K562 (cell line): Measurements from ENCODE around the gene DNAJB12. TPM values are rescaled to one million over a fixed set of nuclear protein-coding genes. Genes with fewer than 3 reads are reported as not detected.

ENCODE experiments used
- ATAC-seq: fragments of 200-7000 bp; cut with Tn5 transposase; 3 replicates; pipeline ENCODE4 v1.9.1; 2020; ENCODE audit warnings: moderate library complexity
- BruUV-seq: library from RNA; stranded (reverse); fragments of 400-500 nt; replicated peaks from 2 replicates; lab custom pipeline; 2021; lab: Mats Ljungman, UMichigan
- CTCF ChIA-PET: fragments of 300-600 bp; formaldehyde crosslinking; extraction: SDS; loops from one replicate; lab custom pipeline; 2021; ENCODE audit warnings: low intra/inter-chr PET ratio; lab: Yijun Ruan, JAX
- POLR2A ChIA-PET: fragments of 300-600, 350-650 bp; sonication (Branson Sonifier 250); formaldehyde crosslinking; extraction: SDS; loops from one replicate; lab custom pipeline; 2021; ENCODE audit warnings: antibody characterized with exemption, inconsistent platforms; lab: Yijun Ruan, JAX
- DNase-seq, 4 experiments: peaks; one replicate each; pipeline versions ENCODE4 v3.0.0 to v3.0.0-alpha.2; 2011 to 2018; ENCODE audit warnings: low spot score in 3 of 4, mixed read lengths in 3 of 4; ENCODE audit errors: extremely low read depth in 1 of 4
- FAIRE-seq: peaks from 2 replicates; lab custom pipeline; 2011; peaks lifted over from hg19 to GRCh38; lab: Jason Lieb, UNC
- H2AFZ ChIP-seq: 2 replicates; pipeline ENCODE4 v1.6.0; 2011; ENCODE audit warnings: low read depth, low read length, control low read depth, inconsistent platforms
- H3K27ac ChIP-seq: fragments of 200-600 bp; 3 replicates; pipeline ENCODE4 v1.8.0; 2011; ENCODE audit warnings: low read depth, mild to moderate bottlenecking, control low read depth, inconsistent platforms, low read length, moderate library complexity, mixed read lengths; ENCODE audit errors: extremely low read depth
- H3K27me3 ChIP-seq, 2 experiments: fragments of 300-600 bp in 1 of 2; 2 replicates in 1 of 2; 3 replicates in 1 of 2; pipeline versions ENCODE4 v1.6.0 to v1.8.0; 2011; ENCODE audit warnings: inconsistent platforms in 2 of 2, low read length in 2 of 2, mild to moderate bottlenecking in 1 of 2, mixed read lengths in 1 of 2, moderate library complexity in 1 of 2; ENCODE audit not compliant: control insufficient read depth in 2 of 2, insufficient read depth in 2 of 2
- H3K36me3 ChIP-seq: fragments of 300-600 bp; 3 replicates; pipeline ENCODE4 v1.8.0; 2011; ENCODE audit warnings: mild to moderate bottlenecking, low read length, inconsistent platforms; ENCODE audit not compliant: control insufficient read depth, insufficient read depth
- H3K4me1 ChIP-seq, 2 experiments: fragments of 200-600 bp in 1 of 2; replicated peaks in 1 of 2; 2 replicates in 1 of 2; 3 replicates in 1 of 2; pipeline versions ENCODE4 v1.5.1 to v1.8.0; 2011; ENCODE audit warnings: inconsistent platforms in 2 of 2, low read length in 2 of 2, mild to moderate bottlenecking in 1 of 2, mixed read lengths in 1 of 2, moderate library complexity in 1 of 2; ENCODE audit not compliant: control insufficient read depth in 2 of 2, insufficient read depth in 2 of 2
- H3K4me2 ChIP-seq: 2 replicates; pipeline ENCODE4 v1.6.1; 2011; ENCODE audit warnings: low read length, control low read depth, inconsistent platforms, mixed read lengths; ENCODE audit not compliant: insufficient read depth
- H3K4me3 ChIP-seq: fragments of 200-600 bp; sonication (generic), shearing (Covaris generic); 2 replicates; pipeline ENCODE4 v1.5.1; 2016; ENCODE audit warnings: control low read depth, inconsistent platforms
- H3K79me2 ChIP-seq: fragments of 200-600 bp; 3 replicates; pipeline ENCODE4 v1.8.0; 2011; ENCODE audit warnings: low read length, inconsistent platforms; ENCODE audit not compliant: control insufficient read depth, insufficient read depth
- H3K9ac ChIP-seq, 2 experiments: 2 replicates each; pipeline versions ENCODE4 v1.6.0 to v1.6.1; 2011; ENCODE audit warnings: low read depth in 2 of 2, low read length in 2 of 2, control low read depth in 1 of 2, inconsistent platforms in 1 of 2, mild to moderate bottlenecking in 1 of 2, mixed read lengths in 1 of 2; ENCODE audit not compliant: insufficient read depth in 1 of 2
- H3K9me1 ChIP-seq: one replicate; pipeline ENCODE4 v1.6.0; 2011; ENCODE audit warnings: inconsistent platforms, mild to moderate bottlenecking, low read length, moderate library complexity; ENCODE audit not compliant: control insufficient read depth, insufficient read depth
- H3K9me3 ChIP-seq: replicated peaks from 2 replicates; pipeline ENCODE4 v1.5.1; 2011; ENCODE audit warnings: low read depth, low read length, inconsistent platforms; ENCODE audit not compliant: control insufficient read depth, insufficient read depth
- H4K20me1 ChIP-seq: replicated peaks from 2 replicates; pipeline ENCODE4 v1.6.1; 2011; ENCODE audit warnings: low read length, inconsistent platforms, mixed read lengths; ENCODE audit not compliant: control insufficient read depth, insufficient read depth
- CREM ChIP-seq: IDR thresholded peaks from 2 replicates; pipeline ENCODE4 v1.6.1; 2014; ENCODE audit warnings: antibody characterized with exemption, low read depth
- GATAD2A ChIP-seq: fragments of 450-650 bp; IDR thresholded peaks from 2 replicates; pipeline ENCODE4 v1.6.1; 2017
- HCFC1 ChIP-seq: IDR thresholded peaks from 2 replicates; pipeline ENCODE4 v1.6.1; 2012; ENCODE audit warnings: low read depth, low read length, improper control_type of control experiment
- KDM4B ChIP-seq, 2 experiments: fragments of 450-650 bp in 1 of 2; sonication (generic) in 1 of 2; IDR thresholded peaks; 2 replicates each; pipeline ENCODE4 v1.6.1; 2016 to 2017; ENCODE audit warnings: borderline replicate concordance in 2 of 2, antibody characterized with exemption in 1 of 2, low read depth in 1 of 2, mild to moderate bottlenecking in 1 of 2
- MAFF ChIP-seq: IDR thresholded peaks from 2 replicates; pipeline ENCODE4 v1.6.1; 2012; ENCODE audit warnings: low read length, improper control_type of control experiment
- RAD21 ChIP-seq, 2 experiments: fragments of 250-450 bp in 1 of 2; fragments of 450-650 bp in 1 of 2; sonication (Bioruptor Pico) in 1 of 2; formaldehyde crosslinking in 1 of 2; IDR thresholded peaks in 1 of 2; conservative IDR thresholded peaks in 1 of 2; 2 replicates each; pipeline versions ENCODE4 v1.4.0 to v1.8.0; 2020 to 2022; ENCODE audit warnings: mild to moderate bottlenecking in 2 of 2, moderate library complexity in 1 of 2
- SIRT6 ChIP-seq: IDR thresholded peaks from one replicate; pipeline ENCODE4 v1.6.1; 2012; ENCODE audit warnings: low read depth, mild to moderate bottlenecking, control low read depth, inconsistent platforms, low read length, moderate library complexity
- XRCC4 ChIP-seq: IDR thresholded peaks from one replicate; pipeline ENCODE4 v1.6.1; 2011; ENCODE audit not compliant: insufficient read depth, insufficient read length; ENCODE audit errors: extremely low read depth
- ZNF431 ChIP-seq: sonication (generic); formaldehyde crosslinking; IDR thresholded peaks from 2 replicates; pipeline ENCODE4 v1.8.0; 2022; ENCODE audit warnings: mild to moderate bottlenecking, missing genetic modification reagents
- ZNF583 ChIP-seq: fragments of 250-450 bp; sonication (Bioruptor Pico); IDR thresholded peaks from 2 replicates; pipeline ENCODE4 v1.4.0; 2020
- WGBS: fragments of 100-300 bp; shearing (Covaris generic); methylation state at CpG from one replicate; pipeline ENCODE4 v1.1.6; 2016; ENCODE audit warnings: low coverage, mixed read lengths; ENCODE audit not compliant: insufficient coverage; ENCODE audit errors: missing lambda C conversion rate; 5-methylcytosine and 5-hydroxymethylcytosine counted together
- in situ Hi-C: fragments of 300-500 bp; cut with MboI; formaldehyde crosslinking; loops from 4 replicates; pipeline ENCODE4 v1.15.0; 2018; ENCODE audit warnings: inconsistent platforms, mixed read lengths
- intact Hi-C: fragments of 100-400 bp; cut with micrococcal nuclease; formaldehyde crosslinking; loops from 2 replicates; pipeline ENCODE4 v1.14.2; 2022
- polyA plus RNA-seq, 8 experiments: library from polyadenylated mRNA; depleted of rRNA in 4 of 8; stranded (reverse) in 5 of 8; unstranded in 3 of 8; fragments of >200 nt; fragmentation: Nextera tagmentation in 2 of 8; fragmentation: Illumina TruSeq in 1 of 8; extraction: Ambion mirVana in 2 of 8; extraction: Trizol in 1 of 8; gene quantifications; 2 replicates each; pipeline versions ENCODE4 v1.2.1 to v1.2.3, GENCODE V29; 2011 to 2014; ENCODE audit warnings: inconsistent platforms in 1 of 8, missing spikeins in 1 of 8
- total RNA-seq, 7 experiments: library from RNA; depleted of rRNA in 6 of 7; stranded (reverse); fragments of >200 nt in 6 of 7; fragmentation: Illumina TruSeq in 2 of 7; extraction: Trizol in 2 of 7; gene quantifications; 2 replicates each; pipeline versions ENCODE4 v1.2.1 to v1.2.3, GENCODE V29; 2011 to 2021; ENCODE audit warnings: low replicate concordance in 1 of 7
- TF ChIP-seq, protein P1 (sequence below): fragments of 250-450 bp; sonication (Bioruptor Pico); IDR thresholded peaks from 2 replicates; pipeline ENCODE4 v1.8.0; 2021; ENCODE audit warnings: moderate library complexity, mild to moderate bottlenecking, inconsistent platforms
- TF ChIP-seq, protein P2 (sequence below): sonication (generic); formaldehyde crosslinking; IDR thresholded peaks from 2 replicates; pipeline ENCODE4 v1.8.1; 2023; ENCODE audit warnings: mild to moderate bottlenecking, missing genetic modification reagents, moderate library complexity

Gene DNAJB12
- total and polyA plus RNA-seq, 9 of the 15 experiments (the other 6 are each of a cell fraction or from before 2014, with no cell fraction given) = 3.5 to 31.5 (median 20.3) TPM

DNA sequence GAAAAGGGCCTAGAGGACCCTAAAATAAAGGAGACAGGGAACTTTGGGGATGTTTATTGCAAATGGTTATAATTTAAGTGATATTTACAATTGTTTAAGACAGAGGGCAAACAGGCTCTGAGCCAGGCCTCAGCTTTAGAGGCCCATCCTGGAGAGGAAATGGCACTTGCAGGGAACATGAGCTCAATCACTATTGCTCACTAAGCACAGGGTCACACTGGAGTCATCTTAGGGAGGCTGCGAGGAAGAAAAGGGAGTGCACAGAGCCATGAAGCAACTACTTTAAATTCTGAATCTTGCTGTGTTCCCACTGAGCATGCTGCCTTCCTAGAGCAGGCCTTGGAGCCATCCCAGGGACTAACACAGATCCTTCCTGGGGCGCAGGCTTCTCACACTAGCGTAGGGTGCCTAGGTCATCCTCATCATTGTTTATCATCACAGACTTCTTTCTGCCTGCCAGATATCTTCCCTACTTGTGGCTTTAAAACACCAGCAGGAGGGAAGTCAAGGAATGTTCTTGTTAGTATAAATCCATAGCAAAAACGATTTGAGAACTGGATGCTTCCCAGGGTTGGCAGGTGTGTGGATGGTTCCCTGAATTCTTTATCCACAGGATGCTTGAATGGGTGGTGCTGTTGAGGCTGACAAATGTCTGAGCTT is 12.7 kb upstream of the DNAJB12 start:
- Histone ChIP-seq H3K4me2 (no peak overlapping the region), H3K9me1 (no peaks in the 10 kb centered on the region), H3K4me3 (no peak overlapping the region), H3K27me3 (no peaks in the 10 kb centered on the region), H2AFZ (no peak overlapping the region), H3K9me3 (no peaks in the 10 kb centered on the region), H3K79me2 (no peaks in the 10 kb centered on the region), H3K27ac (no peak overlapping the region), H3K9ac (no peak overlapping the region), H4K20me1 (no peaks in the 10 kb centered on the region), H3K4me1 (peaks cover 9 to 11% of the 10 kb centered on the region in 2 experiments; a peak in 4 of 5 replicates), H3K36me3 (peaks cover 30% of the 10 kb centered on the region; the same call in 2 of the 3 replicates)
- BruUV-seq = TSS peak; percentile 74
- TF ChIP-seq KDM4B (IDR thresholded peaks at IDR 0.05; ENCODE audit: borderline replicate concordance in 2 of 2, low read depth in 1 of 2) = no peak
- TF ChIP-seq ZNF583 (CRISPR knock-in tag) = no peak
- TF ChIP-seq XRCC4 = no peak
- no peak for TF ChIP-seq CREM
- TF ChIP-seq GATAD2A = no peak
- TF ChIP-seq MAFF = no peak
- no peak for TF ChIP-seq HCFC1
- TF ChIP-seq, protein P1, sequence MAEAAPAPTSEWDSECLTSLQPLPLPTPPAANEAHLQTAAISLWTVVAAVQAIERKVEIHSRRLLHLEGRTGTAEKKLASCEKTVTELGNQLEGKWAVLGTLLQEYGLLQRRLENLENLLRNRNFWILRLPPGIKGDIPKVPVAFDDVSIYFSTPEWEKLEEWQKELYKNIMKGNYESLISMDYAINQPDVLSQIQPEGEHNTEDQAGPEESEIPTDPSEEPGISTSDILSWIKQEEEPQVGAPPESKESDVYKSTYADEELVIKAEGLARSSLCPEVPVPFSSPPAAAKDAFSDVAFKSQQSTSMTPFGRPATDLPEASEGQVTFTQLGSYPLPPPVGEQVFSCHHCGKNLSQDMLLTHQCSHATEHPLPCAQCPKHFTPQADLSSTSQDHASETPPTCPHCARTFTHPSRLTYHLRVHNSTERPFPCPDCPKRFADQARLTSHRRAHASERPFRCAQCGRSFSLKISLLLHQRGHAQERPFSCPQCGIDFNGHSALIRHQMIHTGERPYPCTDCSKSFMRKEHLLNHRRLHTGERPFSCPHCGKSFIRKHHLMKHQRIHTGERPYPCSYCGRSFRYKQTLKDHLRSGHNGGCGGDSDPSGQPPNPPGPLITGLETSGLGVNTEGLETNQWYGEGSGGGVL (CRISPR knock-in tag) = no peak
- TF ChIP-seq SIRT6 = no peak
- TF ChIP-seq ZNF431 (CRISPR knock-in tag) = no peak
- TF ChIP-seq, protein P2, sequence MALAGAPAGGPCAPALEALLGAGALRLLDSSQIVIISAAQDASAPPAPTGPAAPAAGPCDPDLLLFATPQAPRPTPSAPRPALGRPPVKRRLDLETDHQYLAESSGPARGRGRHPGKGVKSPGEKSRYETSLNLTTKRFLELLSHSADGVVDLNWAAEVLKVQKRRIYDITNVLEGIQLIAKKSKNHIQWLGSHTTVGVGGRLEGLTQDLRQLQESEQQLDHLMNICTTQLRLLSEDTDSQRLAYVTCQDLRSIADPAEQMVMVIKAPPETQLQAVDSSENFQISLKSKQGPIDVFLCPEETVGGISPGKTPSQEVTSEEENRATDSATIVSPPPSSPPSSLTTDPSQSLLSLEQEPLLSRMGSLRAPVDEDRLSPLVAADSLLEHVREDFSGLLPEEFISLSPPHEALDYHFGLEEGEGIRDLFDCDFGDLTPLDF (CRISPR knock-in tag) = no peak
- TF ChIP-seq RAD21 (CRISPR knock-in tag; conservative IDR thresholded peaks at IDR 0.05 in 1 of 2, IDR thresholded peaks at IDR 0.05 in 1 of 2) = no peak
- in situ Hi-C loops (loop anchor here (10.0 kb wide), 1 partner anchor 697 kb away; no protein-coding TSS in a partner anchor), intact Hi-C loops (loop anchor here (10.0 kb wide), 1 partner anchor 327 kb away; the partner anchor contains the start of gene MCU)
- CTCF ChIA-PET = no interaction called here
- POLR2A ChIA-PET = no interaction called here
- FAIRE-seq (no peak), ATAC-seq (no peak), DNase-seq (no peak)
- WGBS = 65% methylated on average over 4 of the region's 4 CpGs
